NT2/D1 (cell line): ENCODE results near the gene PNKD.

Experiments
- SUZ12 ChIP-seq: IDR thresholded peaks from 2 replicates; pipeline ENCODE4 v1.6.1; 2011; ENCODE audit not compliant: insufficient read length, insufficient read depth; ENCODE audit errors: extremely low read depth
- ZNF274 ChIP-seq: IDR thresholded peaks from 2 replicates; pipeline ENCODE4 v1.6.1; 2011; ENCODE audit warnings: mild to moderate bottlenecking, low read depth, low read length

GRCh38 chr2:218334531-218334930 is 64.2 kb downstream of the PNKD start:
- TF ChIP-seq ZNF274 (no peak), SUZ12 (no peak)
